Neural progenitor cell (in vitro differentiated cells): ENCODE data around the gene ELOVL6. TPM values are rescaled to one million over a fixed set of nuclear protein-coding genes. Genes with fewer than 3 reads are reported as not detected.

Experiments used
- DNase-seq: peaks from one replicate; pipeline ENCODE4 v3.0.0-alpha.2; 2016; ENCODE audit warnings: low spot score
- H2AFZ ChIP-seq: fragments of 200-600 bp; sonication (generic); replicated peaks from 2 replicates; pipeline ENCODE4 v1.6.1; 2016; ENCODE audit warnings: antibody characterized with exemption
- H3F3A ChIP-seq: fragments of 200-600 bp; sonication (generic); 2 replicates; pipeline ENCODE4 v1.6.1; 2016; ENCODE audit warnings: antibody characterized with exemption, low read depth
- H3K27ac ChIP-seq: fragments of 200-600 bp; sonication (generic); 2 replicates; pipeline ENCODE4 v1.5.1; 2016; ENCODE audit warnings: mild to moderate bottlenecking
- H3K27me3 ChIP-seq: fragments of 200-600 bp; sonication (generic); 2 replicates; pipeline ENCODE4 v1.6.1; 2016; ENCODE audit warnings: mild to moderate bottlenecking, moderate library complexity
- H3K36me3 ChIP-seq: fragments of 200-600 bp; sonication (generic); 2 replicates; pipeline ENCODE4 v1.5.1; 2016
- H3K4me1 ChIP-seq: fragments of 200-600 bp; sonication (generic); 2 replicates; pipeline ENCODE4 v1.6.1; 2016; ENCODE audit warnings: mixed run types
- H3K4me2 ChIP-seq: fragments of 200-600 bp; sonication (generic); 2 replicates; pipeline ENCODE4 v1.6.1; 2016
- H3K4me3 ChIP-seq: fragments of 200-600 bp; sonication (generic); 2 replicates; pipeline ENCODE4 v1.5.1; 2016
- H3K79me2 ChIP-seq: fragments of 200-600 bp; sonication (generic); 2 replicates; pipeline ENCODE4 v1.6.1; 2016; ENCODE audit warnings: low read depth
- H3K9ac ChIP-seq: fragments of 200-600 bp; sonication (generic); 2 replicates; pipeline ENCODE4 v1.6.1; 2016
- H3K9me3 ChIP-seq: fragments of 200-600 bp; sonication (generic); 2 replicates; pipeline ENCODE4 v1.5.1; 2016; ENCODE audit warnings: low read depth
- H4K20me1 ChIP-seq: fragments of 200-600 bp; sonication (generic); 2 replicates; pipeline ENCODE4 v1.6.1; 2016; ENCODE audit warnings: low read depth
- H3K27ac Mint-ChIP-seq: 3 replicates; pipeline ENCODE4 v1.8.0; 2021; ENCODE audit warnings: mixed read lengths
- H3K27me3 Mint-ChIP-seq: 2 replicates; pipeline ENCODE4 v1.8.0; 2022; ENCODE audit warnings: low read depth, mild to moderate bottlenecking, inconsistent platforms, moderate library complexity, mixed read lengths; ENCODE audit not compliant: insufficient read depth
- H3K36me3 Mint-ChIP-seq: 3 replicates; pipeline ENCODE4 v1.8.0; 2021; ENCODE audit warnings: mixed read lengths
- H3K4me1 Mint-ChIP-seq: 3 replicates; pipeline ENCODE4 v1.8.0; 2021; ENCODE audit warnings: mixed read lengths
- H3K4me3 Mint-ChIP-seq: 3 replicates; pipeline ENCODE4 v1.8.0; 2021; ENCODE audit warnings: mild to moderate bottlenecking, moderate library complexity, mixed read lengths
- H3K9me3 Mint-ChIP-seq: 3 replicates; pipeline ENCODE4 v1.8.0; 2020; ENCODE audit warnings: mixed read lengths
- EZH2 ChIP-seq: fragments of 200-600 bp; sonication (generic); IDR thresholded peaks from 2 replicates; pipeline ENCODE4 v1.6.1; 2017; ENCODE audit warnings: antibody characterized with exemption, mild to moderate bottlenecking, moderate library complexity
- EZH2phosphoT487 ChIP-seq: fragments of 200-600 bp; sonication (generic); IDR thresholded peaks from 2 replicates; pipeline ENCODE4 v1.6.1; 2017; ENCODE audit warnings: antibody characterized with exemption
- total RNA-seq: library from RNA; depleted of rRNA; stranded (reverse); fragments of >200 nt; gene quantifications from 2 replicates; pipeline ENCODE4 v1.2.3, GENCODE V29; 2015; ENCODE audit warnings: low replicate concordance
- TF ChIP-seq, protein P1 (sequence below): fragments of 200-600 bp; sonication (generic); IDR thresholded peaks from 2 replicates; pipeline ENCODE4 v1.5.1; 2017; ENCODE audit warnings: antibody characterized with exemption, mild to moderate bottlenecking

The ELOVL6 gene
- total RNA-seq, 1 donor from 2014 or later: 54.4 TPM

- no peaks in the 10 kb centered on the region for H3K27me3 ChIP-seq
- DNase-seq: peak; percentile 57
- H3K9me3 ChIP-seq: no peaks in the 10 kb centered on the region
- peak overlapping the region; percentile 74 for H3K4me2 ChIP-seq
- H3K36me3 Mint-ChIP-seq: peaks cover 32% of the 10 kb centered on the region
- H3K9ac ChIP-seq: no peak overlapping the region
- peaks cover 33% of the 10 kb centered on the region for H3K4me1 Mint-ChIP-seq
- H3K36me3 ChIP-seq: peaks cover 5% of the 10 kb centered on the region
- H3K4me3 Mint-ChIP-seq: no peak overlapping the region
- no peak overlapping the region for H3K4me3 ChIP-seq
- peaks cover 27% of the 10 kb centered on the region for H3F3A ChIP-seq
- H3K9me3 Mint-ChIP-seq: no peaks in the 10 kb centered on the region
- H4K20me1 ChIP-seq: peaks cover 36% of the 10 kb centered on the region
- TF ChIP-seq EZH2 (no peak), EZH2phosphoT487 (no peak)
- TF ChIP-seq, protein P1, sequence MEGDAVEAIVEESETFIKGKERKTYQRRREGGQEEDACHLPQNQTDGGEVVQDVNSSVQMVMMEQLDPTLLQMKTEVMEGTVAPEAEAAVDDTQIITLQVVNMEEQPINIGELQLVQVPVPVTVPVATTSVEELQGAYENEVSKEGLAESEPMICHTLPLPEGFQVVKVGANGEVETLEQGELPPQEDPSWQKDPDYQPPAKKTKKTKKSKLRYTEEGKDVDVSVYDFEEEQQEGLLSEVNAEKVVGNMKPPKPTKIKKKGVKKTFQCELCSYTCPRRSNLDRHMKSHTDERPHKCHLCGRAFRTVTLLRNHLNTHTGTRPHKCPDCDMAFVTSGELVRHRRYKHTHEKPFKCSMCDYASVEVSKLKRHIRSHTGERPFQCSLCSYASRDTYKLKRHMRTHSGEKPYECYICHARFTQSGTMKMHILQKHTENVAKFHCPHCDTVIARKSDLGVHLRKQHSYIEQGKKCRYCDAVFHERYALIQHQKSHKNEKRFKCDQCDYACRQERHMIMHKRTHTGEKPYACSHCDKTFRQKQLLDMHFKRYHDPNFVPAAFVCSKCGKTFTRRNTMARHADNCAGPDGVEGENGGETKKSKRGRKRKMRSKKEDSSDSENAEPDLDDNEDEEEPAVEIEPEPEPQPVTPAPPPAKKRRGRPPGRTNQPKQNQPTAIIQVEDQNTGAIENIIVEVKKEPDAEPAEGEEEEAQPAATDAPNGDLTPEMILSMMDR: no peak
- H2AFZ ChIP-seq: no peak overlapping the region
- no peaks in the 10 kb centered on the region for H3K27me3 Mint-ChIP-seq
- H3K27ac Mint-ChIP-seq: no peak overlapping the region
- peaks cover 96% of the 10 kb centered on the region for H3K79me2 ChIP-seq
- peak overlapping the region; percentile 66 for H3K27ac ChIP-seq
- H3K4me1 ChIP-seq: peaks cover 26% of the 10 kb centered on the region
Measured at GRCh38 chr4:110183643-110184042, 14.8 kb downstream of the ELOVL6 start.

DNA sequence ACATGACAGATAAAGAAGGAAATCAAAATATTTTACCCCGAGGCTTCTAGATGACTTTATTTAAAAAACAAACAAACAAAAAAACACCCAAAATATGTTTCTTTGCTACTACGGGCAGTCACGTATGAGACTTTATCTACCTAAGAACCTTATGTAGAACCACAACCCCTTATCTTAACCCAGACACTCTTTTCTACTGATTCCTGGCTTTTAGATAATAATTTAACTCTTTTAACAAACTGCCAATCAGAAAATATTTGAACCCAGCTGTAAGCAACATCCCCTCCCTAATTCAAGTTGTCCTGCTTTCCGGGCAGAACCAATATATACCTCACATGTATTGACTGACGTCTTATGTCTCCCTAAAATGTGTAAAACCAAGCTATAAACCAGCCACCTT, 15.4 kb downstream of the ELOVL6 start:
- DNase-seq: no peak
- Mint-ChIP-seq H3K4me1 (peaks cover 33% of the 10 kb centered on the region), H3K27ac (no peak overlapping the region), H3K9me3 (no peaks in the 10 kb centered on the region), H3K27me3 (no peaks in the 10 kb centered on the region), H3K4me3 (no peak overlapping the region), H3K36me3 (peaks cover 36% of the 10 kb centered on the region)
- Histone ChIP-seq H3K27ac (no peak overlapping the region), H2AFZ (no peak overlapping the region), H3K27me3 (no peaks in the 10 kb centered on the region), H3K4me3 (no peak overlapping the region), H3K9ac (no peak overlapping the region), H3K36me3 (peaks cover 5% of the 10 kb centered on the region), H3K79me2 (peaks cover 96% of the 10 kb centered on the region), H3K4me1 (peaks cover 26% of the 10 kb centered on the region), H4K20me1 (peaks cover 36% of the 10 kb centered on the region), H3K9me3 (no peaks in the 10 kb centered on the region), H3F3A (peaks cover 27% of the 10 kb centered on the region), H3K4me2 (peak overlapping the region; percentile 74)
- TF ChIP-seq EZH2 (no peak), EZH2phosphoT487 (no peak)
- TF ChIP-seq, protein P1: no peak

- no peak for DNase-seq
- Mint-ChIP-seq H3K4me3 (no peak overlapping the region), H3K27me3 (no peaks in the 10 kb centered on the region), H3K4me1 (peaks cover 33% of the 10 kb centered on the region), H3K27ac (no peak overlapping the region), H3K36me3 (peaks cover 44% of the 10 kb centered on the region), H3K9me3 (no peaks in the 10 kb centered on the region)
- H3K36me3 ChIP-seq: peaks cover 10% of the 10 kb centered on the region
- H3K27ac ChIP-seq: no peak overlapping the region
- H3F3A ChIP-seq: peaks cover 27% of the 10 kb centered on the region
- H3K4me1 ChIP-seq: peaks cover 26% of the 10 kb centered on the region
- peaks cover 36% of the 10 kb centered on the region for H4K20me1 ChIP-seq
- TF ChIP-seq EZH2: no peak
- TF ChIP-seq, protein P1: no peak
- no peak for TF ChIP-seq EZH2phosphoT487
- no peaks in the 10 kb centered on the region for H3K27me3 ChIP-seq
- H3K9ac ChIP-seq: no peak overlapping the region
- peaks cover 96% of the 10 kb centered on the region for H3K79me2 ChIP-seq
- no peak overlapping the region for H3K4me2 ChIP-seq
- H2AFZ ChIP-seq: no peak overlapping the region
- no peak overlapping the region for H3K4me3 ChIP-seq
- H3K9me3 ChIP-seq: no peaks in the 10 kb centered on the region
Measured at GRCh38 chr4:110181890-110182289, 16.5 kb downstream of the ELOVL6 start.
